Keratinocyte (primary cell): ENCODE data around the gene PDGFRA. TPM values are rescaled to one million over a fixed set of nuclear protein-coding genes. Genes with fewer than 3 reads are reported as not detected.

ENCODE experiments used
- DNase-seq: peaks from one replicate; pipeline ENCODE4 v3.0.0-alpha.2; 2011; ENCODE audit warnings: low read depth, missing footprints, low spot score
- FAIRE-seq: peaks from 2 replicates; lab custom pipeline; 2011; peaks lifted over from hg19 to GRCh38; lab: Jason Lieb, UNC
- H2AFZ ChIP-seq: 2 replicates; pipeline ENCODE4 v1.6.0; 2012; ENCODE audit warnings: low read length, control low read depth, inconsistent platforms; ENCODE audit not compliant: control insufficient read depth
- H3K27ac ChIP-seq: 2 replicates; pipeline ENCODE4 v1.5.1; 2011; ENCODE audit warnings: low read length; ENCODE audit not compliant: control insufficient read depth, insufficient read depth
- H3K27me3 ChIP-seq: 3 replicates; pipeline ENCODE4 v1.6.0; 2011; ENCODE audit warnings: low read length; ENCODE audit not compliant: control insufficient read depth, insufficient read depth; ENCODE audit errors: extremely low read depth
- H3K36me3 ChIP-seq, 2 experiments: 2 replicates in 1 of 2; 3 replicates in 1 of 2; pipeline ENCODE4 v1.5.1; 2011; ENCODE audit warnings: low read length in 2 of 2, mild to moderate bottlenecking in 1 of 2; ENCODE audit not compliant: control insufficient read depth in 2 of 2, insufficient read depth in 2 of 2; ENCODE audit errors: extremely low read depth in 1 of 2
- H3K4me1 ChIP-seq: 3 replicates; pipeline ENCODE4 v1.5.1; 2011; ENCODE audit warnings: low read length; ENCODE audit not compliant: control insufficient read depth, insufficient read depth; ENCODE audit errors: extremely low read depth
- H3K4me2 ChIP-seq: 3 replicates; pipeline ENCODE4 v1.6.0; 2011; ENCODE audit warnings: low read depth, low read length; ENCODE audit not compliant: control insufficient read depth, insufficient read depth; ENCODE audit errors: extremely low read depth
- H3K4me3 ChIP-seq, 3 experiments: fragments of 200-600 bp in 1 of 3; sonication (generic) in 1 of 3; 2 replicates in 2 of 3; 3 replicates in 1 of 3; pipeline ENCODE4 v1.5.1; 2011 to 2016; ENCODE audit warnings: low read length in 3 of 3, mild to moderate bottlenecking in 3 of 3, control low read depth in 2 of 3, inconsistent platforms in 1 of 3, low read depth in 1 of 3, mixed read lengths in 1 of 3, mixed run types in 1 of 3, moderate library complexity in 1 of 3; ENCODE audit not compliant: control insufficient read depth in 2 of 3, insufficient read depth in 2 of 3; ENCODE audit errors: extremely low read depth in 1 of 3
- H3K79me2 ChIP-seq: 2 replicates; pipeline ENCODE4 v1.6.0; 2012; ENCODE audit warnings: low read length; ENCODE audit not compliant: control insufficient read depth, insufficient read depth
- H3K9ac ChIP-seq: 3 replicates; pipeline ENCODE4 v1.6.0; 2011; ENCODE audit warnings: low read length; ENCODE audit not compliant: control insufficient read depth, insufficient read depth; ENCODE audit errors: extremely low read depth
- H3K9me1 ChIP-seq: 3 replicates; pipeline ENCODE4 v1.6.0; 2011; ENCODE audit warnings: low read length; ENCODE audit not compliant: control insufficient read depth, insufficient read depth; ENCODE audit errors: extremely low read depth
- H3K9me3 ChIP-seq: 2 replicates; pipeline ENCODE4 v1.5.1; 2012; ENCODE audit warnings: low read depth, low read length; ENCODE audit not compliant: control insufficient read depth
- H4K20me1 ChIP-seq: 3 replicates; pipeline ENCODE4 v1.6.0; 2011; ENCODE audit warnings: low read length; ENCODE audit not compliant: control insufficient read depth, insufficient read depth; ENCODE audit errors: extremely low read depth
- EZH2 ChIP-seq: IDR thresholded peaks from one replicate; pipeline ENCODE4 v1.6.1; 2012; ENCODE audit warnings: inconsistent platforms, mild to moderate bottlenecking, low read length, moderate library complexity
- dilution Hi-C: fragments of 300-500 bp; cut with MboI; formaldehyde crosslinking; loops from one replicate; pipeline ENCODE4 v1.7.0; 2020; ENCODE audit warnings: low sequenced_read_pairs; ENCODE audit not compliant: extremely low pct_ligation_motif_present
- polyA plus RNA-seq, 5 experiments: library from polyadenylated mRNA; depleted of rRNA in 3 of 5; stranded (reverse) in 3 of 5; stranded (forward) in 1 of 5; unstranded in 1 of 5; fragments of >200 nt; gene quantifications; 1 replicate in 1 of 5; 2 replicates in 3 of 5; 3 replicates in 1 of 5; pipeline versions ENCODE4 v1.2.1 to v1.2.3, GENCODE V29; 2011 to 2012; ENCODE audit warnings: missing spikeins in 2 of 5, low read depth in 1 of 5, low replicate concordance in 1 of 5
- TF ChIP-seq, protein P1 (sequence below), 3 experiments: IDR thresholded peaks in 1 of 3; conservative IDR thresholded peaks in 1 of 3; optimal IDR thresholded peaks in 1 of 3; 2 replicates in 2 of 3; 3 replicates in 1 of 3; pipeline versions ENCODE3 to v1.5.1; 2011; ENCODE audit warnings: low read length in 3 of 3, mild to moderate bottlenecking in 3 of 3, moderate library complexity in 2 of 3, control low read depth in 1 of 3, inconsistent platforms in 1 of 3; ENCODE audit not compliant: insufficient read depth in 2 of 3; ENCODE audit errors: extremely low read depth in 1 of 3

PDGFRA gene
- polyA plus RNA-seq, 1 donor (not counting 4 experiments of a cell fraction or from before 2014, with no cell fraction given) = 0.22 TPM

DNA sequence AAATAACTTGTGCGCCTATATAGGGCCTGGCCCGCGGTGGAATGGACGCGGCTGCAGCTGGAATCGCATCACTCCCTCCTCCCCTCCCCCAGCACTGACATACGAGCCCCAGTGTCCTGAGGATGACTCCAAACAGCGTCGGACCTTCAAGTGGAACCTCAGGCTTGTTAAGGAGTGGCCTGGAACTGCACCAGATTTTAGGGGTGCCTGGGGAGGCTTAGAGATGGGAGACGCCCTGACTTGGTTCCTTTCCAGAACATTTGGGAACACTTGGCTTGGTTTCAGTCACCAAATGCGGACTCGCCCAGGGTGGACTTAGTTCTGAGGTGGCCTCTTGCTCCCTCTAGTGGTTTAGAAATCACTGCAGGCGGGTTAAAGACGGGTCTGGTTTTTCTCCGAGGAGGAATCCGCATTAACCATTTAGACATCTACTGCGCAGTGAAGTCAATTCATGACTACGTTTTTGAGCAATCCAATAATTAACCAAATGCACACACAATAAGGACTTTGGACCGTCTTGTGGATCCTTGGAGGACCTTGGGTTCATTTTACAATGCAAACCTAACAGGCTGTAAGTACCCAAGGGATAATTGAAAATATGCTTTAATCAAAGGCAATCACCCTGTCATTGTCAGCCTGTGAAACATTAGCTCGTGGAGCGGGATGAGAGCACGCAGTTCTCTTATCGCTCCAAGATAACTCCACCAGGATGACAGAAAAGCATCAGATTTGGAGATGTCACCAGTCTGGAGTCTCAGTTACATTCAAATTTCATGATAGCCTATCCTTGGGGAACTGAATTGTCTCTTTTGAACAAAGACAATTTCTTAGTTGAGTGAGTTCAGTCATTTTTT, 11.2 kb upstream of the PDGFRA start:
- TF ChIP-seq, protein P1, sequence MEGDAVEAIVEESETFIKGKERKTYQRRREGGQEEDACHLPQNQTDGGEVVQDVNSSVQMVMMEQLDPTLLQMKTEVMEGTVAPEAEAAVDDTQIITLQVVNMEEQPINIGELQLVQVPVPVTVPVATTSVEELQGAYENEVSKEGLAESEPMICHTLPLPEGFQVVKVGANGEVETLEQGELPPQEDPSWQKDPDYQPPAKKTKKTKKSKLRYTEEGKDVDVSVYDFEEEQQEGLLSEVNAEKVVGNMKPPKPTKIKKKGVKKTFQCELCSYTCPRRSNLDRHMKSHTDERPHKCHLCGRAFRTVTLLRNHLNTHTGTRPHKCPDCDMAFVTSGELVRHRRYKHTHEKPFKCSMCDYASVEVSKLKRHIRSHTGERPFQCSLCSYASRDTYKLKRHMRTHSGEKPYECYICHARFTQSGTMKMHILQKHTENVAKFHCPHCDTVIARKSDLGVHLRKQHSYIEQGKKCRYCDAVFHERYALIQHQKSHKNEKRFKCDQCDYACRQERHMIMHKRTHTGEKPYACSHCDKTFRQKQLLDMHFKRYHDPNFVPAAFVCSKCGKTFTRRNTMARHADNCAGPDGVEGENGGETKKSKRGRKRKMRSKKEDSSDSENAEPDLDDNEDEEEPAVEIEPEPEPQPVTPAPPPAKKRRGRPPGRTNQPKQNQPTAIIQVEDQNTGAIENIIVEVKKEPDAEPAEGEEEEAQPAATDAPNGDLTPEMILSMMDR (optimal IDR thresholded peaks at IDR 0.05 in 1 of 3, IDR thresholded peaks at IDR 0.05 in 1 of 3, conservative IDR thresholded peaks at IDR 0.05 in 1 of 3; ENCODE audit: extremely low read depth in 1 of 3, insufficient read depth in 2 of 3, low read length in 3 of 3) = peak; percentile 80 to 91 (median 84)
- TF ChIP-seq EZH2 = no peak
- Histone ChIP-seq H2AFZ (peak overlapping the region; percentile 82), H3K9me3 (no peaks in the 10 kb centered on the region), H3K79me2 (no peaks in the 10 kb centered on the region), H3K36me3 (no peaks in the 10 kb centered on the region), H3K27me3 (no peaks in the 10 kb centered on the region), H4K20me1 (no peaks in the 10 kb centered on the region), H3K27ac (peak overlapping the region; percentile 13), H3K4me2 (peak overlapping the region; percentile 73), H3K9ac (peak overlapping the region; percentile 6), H3K4me1 (peaks cover 13% of the 10 kb centered on the region), H3K9me1 (no peaks in the 10 kb centered on the region), H3K4me3 (peak overlapping the region; percentile 15 to 61 (median 36))
- FAIRE-seq (peak; percentile 94), DNase-seq (peak; percentile 66)
- dilution Hi-C loops = loop anchor here (25.0 kb wide), 1 partner anchor 281 kb away; no protein-coding TSS in a partner anchor

DNA sequence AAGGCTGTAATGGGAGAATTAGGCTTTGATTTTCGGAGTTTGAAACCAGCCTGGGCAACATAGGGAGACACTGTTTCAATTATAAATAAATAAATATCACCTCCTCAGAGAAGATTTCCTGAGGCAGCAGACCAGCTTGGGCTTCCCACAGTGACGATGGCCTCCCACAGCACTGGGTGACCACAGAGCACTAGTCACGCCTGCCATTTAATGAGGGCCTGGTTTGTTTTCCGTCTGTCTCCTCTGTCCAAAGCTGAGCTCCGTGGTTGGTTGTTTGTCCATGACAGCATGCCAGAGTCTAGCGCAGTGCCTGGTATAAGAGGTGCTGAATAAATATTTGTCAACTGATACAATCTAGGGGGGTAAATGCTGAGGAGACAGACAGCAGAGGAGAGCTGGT, 10.4 kb upstream of the PDGFRA start:
- no peaks in the 10 kb centered on the region for H3K79me2 ChIP-seq
- H3K9me1 ChIP-seq = no peaks in the 10 kb centered on the region
- dilution Hi-C loops = loop anchor here (25.0 kb wide), 1 partner anchor 281 kb away; no protein-coding TSS in a partner anchor
- DNase-seq (no peak), FAIRE-seq (no peak)
- H3K4me3 ChIP-seq = no peak overlapping the region
- no peak overlapping the region for H3K4me2 ChIP-seq
- no peaks in the 10 kb centered on the region for H3K36me3 ChIP-seq
- TF ChIP-seq EZH2 = no peak
- TF ChIP-seq, protein P1 (optimal IDR thresholded peaks at IDR 0.05 in 1 of 3, IDR thresholded peaks at IDR 0.05 in 1 of 3, conservative IDR thresholded peaks at IDR 0.05 in 1 of 3; ENCODE audit: extremely low read depth in 1 of 3, insufficient read depth in 2 of 3, low read length in 3 of 3) = no peak
- H3K27me3 ChIP-seq = no peaks in the 10 kb centered on the region
- H2AFZ ChIP-seq = no peak overlapping the region
- no peak overlapping the region for H3K9ac ChIP-seq
- H3K4me1 ChIP-seq = peaks cover 10% of the 10 kb centered on the region
- no peak overlapping the region for H3K27ac ChIP-seq
- no peaks in the 10 kb centered on the region for H4K20me1 ChIP-seq
- H3K9me3 ChIP-seq = no peaks in the 10 kb centered on the region
